Bronchial epithelial cell (primary cell): ENCODE data around the gene CHD6. TPM values are rescaled to one million over a fixed set of nuclear protein-coding genes. Genes with fewer than 3 reads are reported as not detected.
A peak's percentile ranks its signal among the peaks of the same experiment; 100 is the strongest.

ENCODE experiments used
- DNase-seq: peaks from one replicate; pipeline ENCODE4 v3.0.0-alpha.2; 2010; ENCODE audit warnings: low read depth
- FAIRE-seq: peaks from 2 replicates; lab custom pipeline; 2011; peaks lifted over from hg19 to GRCh38; lab: Jason Lieb, UNC
- H3K27me3 ChIP-seq: 2 replicates; pipeline ENCODE4 v1.5.1; 2011; ENCODE audit warnings: low read length; ENCODE audit not compliant: control insufficient read depth, insufficient read depth
- H3K36me3 ChIP-seq: 2 replicates; pipeline ENCODE4 v1.5.1; 2011; ENCODE audit warnings: low read length; ENCODE audit not compliant: control insufficient read depth, insufficient read depth
- H3K4me3 ChIP-seq: 2 replicates; pipeline ENCODE4 v1.5.1; 2011; ENCODE audit warnings: mild to moderate bottlenecking, low read depth, low read length, control low read depth
- CTCF ChIP-seq: IDR thresholded peaks from 2 replicates; pipeline ENCODE4 v1.5.1; 2011; ENCODE audit warnings: mild to moderate bottlenecking, moderate library complexity, low read length, control low read depth, inconsistent platforms; ENCODE audit not compliant: insufficient read depth, severe bottlenecking
- total RNA-seq: library from RNA; depleted of rRNA; stranded (reverse); fragments of >200 nt; gene quantifications from 2 replicates; pipeline ENCODE4 v1.2.1, GENCODE V29; 2014

The CHD6 gene
- total RNA-seq, 1 donor from 2014 or later: 10.8 TPM

DNA sequence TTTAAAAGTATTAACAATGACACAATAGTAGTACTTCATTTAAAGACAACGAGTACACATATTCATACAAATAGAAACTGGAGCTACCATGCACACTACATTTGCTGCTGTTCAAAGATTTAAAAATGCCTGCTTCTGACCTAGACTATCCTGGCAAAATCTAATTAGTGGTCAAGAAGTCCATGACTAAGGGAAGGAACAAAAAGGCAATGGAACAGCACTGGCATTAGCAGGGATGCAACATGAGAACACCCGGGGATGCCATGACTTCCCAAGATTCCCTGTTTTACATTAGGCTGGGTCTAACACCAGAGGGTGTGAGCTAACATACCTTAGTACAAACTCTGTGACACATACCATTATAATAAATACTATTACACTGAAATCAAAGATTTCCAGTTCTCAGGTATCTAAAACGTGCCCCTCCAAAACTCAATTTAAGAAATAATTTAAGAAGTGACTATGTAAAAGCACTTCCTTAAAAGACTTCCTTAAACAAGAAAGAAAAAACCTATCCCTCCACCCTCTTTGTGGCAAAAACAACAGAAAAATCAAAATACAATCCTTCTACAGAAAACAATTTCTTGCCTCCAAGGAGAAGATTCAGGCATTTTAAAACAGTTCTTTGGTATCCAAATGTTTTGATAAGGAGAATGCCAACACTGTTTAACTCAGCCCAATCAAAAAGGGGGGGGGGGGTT, 25.5 kb downstream of the CHD6 start:
- Histone ChIP-seq H3K4me3 (no peak overlapping the region), H3K36me3 (no peaks in the 10 kb centered on the region), H3K27me3 (no peaks in the 10 kb centered on the region)
- TF ChIP-seq CTCF: no peak
- FAIRE-seq (no peak), DNase-seq (no peak)

- TF ChIP-seq CTCF: no peak
- Histone ChIP-seq H3K36me3 (no peaks in the 10 kb centered on the region), H3K4me3 (no peak overlapping the region), H3K27me3 (no peaks in the 10 kb centered on the region)
- no peak for FAIRE-seq
- peak; percentile 66 for DNase-seq
Measured at GRCh38 chr20:41587956-41588355, 30.2 kb downstream of the CHD6 start.

- DNase-seq (no peak), FAIRE-seq (no peak)
- Histone ChIP-seq H3K4me3 (no peak overlapping the region), H3K27me3 (no peaks in the 10 kb centered on the region), H3K36me3 (no peaks in the 10 kb centered on the region)
- no peak for TF ChIP-seq CTCF
Measured at GRCh38 chr20:41587523-41587922, 30.7 kb downstream of the CHD6 start.

DNA sequence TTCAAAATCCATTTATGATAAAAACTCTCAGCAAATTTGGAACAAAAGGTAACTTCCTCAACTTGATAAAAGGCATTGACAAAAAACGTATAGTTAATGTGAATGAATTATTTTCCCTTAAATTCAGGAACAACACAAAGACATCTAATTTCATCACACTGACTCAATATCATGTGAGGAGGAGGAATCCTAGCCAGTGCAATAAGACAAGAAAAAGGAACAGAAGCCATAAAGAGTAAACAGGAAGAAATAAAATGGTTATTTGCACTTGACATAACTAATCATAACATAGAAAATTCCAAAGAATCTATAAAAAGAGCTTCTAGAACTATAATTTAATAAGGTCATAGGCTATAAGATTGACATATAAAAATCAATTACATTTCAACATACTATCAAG, 31.4 kb downstream of the CHD6 start:
- Histone ChIP-seq H3K36me3 (no peaks in the 10 kb centered on the region), H3K27me3 (no peaks in the 10 kb centered on the region), H3K4me3 (no peak overlapping the region)
- DNase-seq (no peak), FAIRE-seq (no peak)
- no peak for TF ChIP-seq CTCF

DNA sequence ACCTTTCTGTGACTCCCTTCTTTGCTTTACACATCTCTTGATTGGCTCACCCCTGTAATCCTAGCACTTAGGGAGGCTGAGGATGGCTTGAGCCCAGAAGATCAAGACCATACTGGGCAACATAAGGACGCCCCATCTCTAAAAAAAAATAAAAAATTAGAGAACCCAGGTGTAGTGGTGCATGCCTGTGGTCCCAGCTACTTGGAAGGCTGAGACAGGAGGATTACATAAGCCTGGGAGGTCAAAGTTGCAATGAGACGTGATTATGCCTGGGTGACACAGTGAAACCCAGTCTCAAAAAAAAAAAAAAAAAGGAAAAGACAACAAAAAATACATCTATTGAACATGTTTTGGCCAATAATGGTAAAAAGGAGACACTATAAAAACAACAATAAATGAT, 37.8 kb downstream of the CHD6 start:
- no peaks in the 10 kb centered on the region for H3K36me3 ChIP-seq
- no peak for FAIRE-seq
- no peak overlapping the region for H3K4me3 ChIP-seq

More for the DNA sequence above, 37.8 kb downstream of the CHD6 start:
- H3K27me3 ChIP-seq: no peaks in the 10 kb centered on the region
- no peak for TF ChIP-seq CTCF
- DNase-seq: no peak
